ENCODE data around the gene MAGI3.
"Not testable (repeated sequence)": the region's sequence is repeated elsewhere in the genome, so short reads cannot be mapped to it uniquely, and the experiment has no call there.

DNA sequence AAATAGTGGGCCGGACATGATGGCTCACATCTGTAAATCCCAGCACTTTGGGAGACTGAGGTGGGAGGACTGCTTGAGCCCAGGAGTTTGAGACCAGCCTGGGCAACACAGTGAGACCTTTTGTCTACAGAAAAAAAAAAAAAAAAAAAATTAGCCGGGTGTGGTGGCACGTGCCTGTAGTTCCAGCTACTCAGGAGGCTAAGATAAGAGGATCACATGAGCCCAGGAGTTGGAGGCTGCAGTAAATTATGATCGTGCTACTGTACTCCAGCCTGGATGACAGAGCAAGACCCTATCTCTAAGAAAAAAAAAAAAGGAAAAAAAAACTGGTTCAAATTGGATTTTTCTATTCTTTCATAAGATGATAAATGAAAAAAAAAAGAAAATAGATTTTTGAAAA is 15.8 kb downstream of the MAGI3 start:
- TF ChIP-seq POLR2A (IDR thresholded peaks at IDR 0.05); POLR2AphosphoS5 (IDR thresholded peaks at IDR 0.05); EP300 (IDR thresholded peaks at IDR 0.05; ENCODE audit: low read depth): not testable (repeated sequence)
- TF ChIP-seq, protein P1, sequence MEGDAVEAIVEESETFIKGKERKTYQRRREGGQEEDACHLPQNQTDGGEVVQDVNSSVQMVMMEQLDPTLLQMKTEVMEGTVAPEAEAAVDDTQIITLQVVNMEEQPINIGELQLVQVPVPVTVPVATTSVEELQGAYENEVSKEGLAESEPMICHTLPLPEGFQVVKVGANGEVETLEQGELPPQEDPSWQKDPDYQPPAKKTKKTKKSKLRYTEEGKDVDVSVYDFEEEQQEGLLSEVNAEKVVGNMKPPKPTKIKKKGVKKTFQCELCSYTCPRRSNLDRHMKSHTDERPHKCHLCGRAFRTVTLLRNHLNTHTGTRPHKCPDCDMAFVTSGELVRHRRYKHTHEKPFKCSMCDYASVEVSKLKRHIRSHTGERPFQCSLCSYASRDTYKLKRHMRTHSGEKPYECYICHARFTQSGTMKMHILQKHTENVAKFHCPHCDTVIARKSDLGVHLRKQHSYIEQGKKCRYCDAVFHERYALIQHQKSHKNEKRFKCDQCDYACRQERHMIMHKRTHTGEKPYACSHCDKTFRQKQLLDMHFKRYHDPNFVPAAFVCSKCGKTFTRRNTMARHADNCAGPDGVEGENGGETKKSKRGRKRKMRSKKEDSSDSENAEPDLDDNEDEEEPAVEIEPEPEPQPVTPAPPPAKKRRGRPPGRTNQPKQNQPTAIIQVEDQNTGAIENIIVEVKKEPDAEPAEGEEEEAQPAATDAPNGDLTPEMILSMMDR (IDR thresholded peaks at IDR 0.05) = not testable (repeated sequence)
